Stimulated activated CD4-positive, alpha-beta T cell treated with anti-CD3 and anti-CD28 coated beads, Interleukin-4, amount 100 ng/mL, for 1 hour (primary cell): ENCODE measurements around the gene DAZL.

Experiments
- DNase-seq: peaks from one replicate; pipeline ENCODE4 v3.0.0-alpha.2; 2020

DAZL gene

GRCh38 chr3:16538507-16538906 lies 66.7 kb downstream of the DAZL start:
- DNase-seq = no peak

DNA sequence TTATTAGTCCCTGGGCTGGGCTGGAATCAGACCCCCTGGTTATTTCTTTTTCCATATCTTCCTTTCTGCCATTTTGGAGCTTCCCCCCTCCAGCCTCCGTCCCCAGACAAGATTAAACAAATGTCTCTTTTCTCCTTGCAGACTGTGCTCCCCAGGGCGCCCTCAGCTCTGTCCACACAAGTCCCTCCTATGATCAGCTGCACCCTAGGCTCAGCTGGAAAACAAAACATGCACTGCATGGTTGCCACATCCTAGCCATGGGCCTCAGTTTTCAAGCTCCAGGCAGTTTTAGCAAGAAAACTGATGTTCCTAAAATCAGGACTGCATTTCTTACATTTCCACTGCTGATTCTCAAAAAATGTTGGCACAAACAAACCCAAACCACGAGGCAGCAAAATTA lies 68.2 kb downstream of the DAZL start:
- DNase-seq = no peak
